ENCODE data around the gene DIS3L2. TPM values are rescaled to one million over a fixed set of nuclear protein-coding genes. Genes with fewer than 3 reads are reported as not detected.
A peak's percentile ranks its signal among the peaks of the same experiment; 100 is the strongest.

DIS3L2 gene
- total and polyA plus RNA-seq, 2 of the 8 experiments (the other 6 are each of a cell fraction or from before 2014, with no cell fraction given), result 11.5 to 21.6 TPM

- WGBS, 2 experiments (ENCODE audit: extremely low coverage in 1 of 2, insufficient coverage in 1 of 2, insufficient read length in 1 of 2, insufficient replicate concordance in 2 of 2, low coverage in 1 of 2, low lambda C conversion rate in 2 of 2, missing lambda C conversion rate in 1 of 2), result 79% methylated on average over 17 of the region's 24 CpGs; no CpG with 5 or more reads in 1 of the 2 experiments
- no peak overlapping the region for H2BK15ac ChIP-seq (ENCODE audit: low read length)
- H3K4ac ChIP-seq (replicated peaks; ENCODE audit: insufficient read length, low read depth, low read length), result no peak overlapping the region
- TF ChIP-seq RAD21 (IDR thresholded peaks at IDR 0.05 in 1 of 2, conservative IDR thresholded peaks at IDR 0.05 in 1 of 2; ENCODE audit: low read depth in 2 of 2, low read length in 2 of 2), result peak; percentile 43 to 51
- TF ChIP-seq CTCF (IDR thresholded peaks at IDR 0.05; ENCODE audit: control extremely low read depth in 1 of 3, insufficient read depth in 1 of 3, low read depth in 1 of 3, low read length in 3 of 3), result peak in 2 of 3 experiments; percentile 41 to 42; a peak in 3 of 4 replicates
- TF ChIP-seq FOSL1 (IDR thresholded peaks at IDR 0.05; ENCODE audit: insufficient read depth, low read depth, low read length), result no peak
- no peak for TF ChIP-seq POLR2A (IDR thresholded peaks at IDR 0.05; ENCODE audit: control extremely low read depth in 1 of 2, low read depth in 2 of 2, low read length in 2 of 2)
- H2BK5ac ChIP-seq (ENCODE audit: low read depth, low read length), result no peak overlapping the region
- H4K91ac ChIP-seq (replicated peaks; ENCODE audit: insufficient read length, low read length), result no peak overlapping the region
- H3K56ac ChIP-seq (replicated peaks; ENCODE audit: insufficient read length, low read depth, low read length), result no peak overlapping the region
- no peak overlapping the region for H3K27ac ChIP-seq (ENCODE audit: low read depth, low read length)
- H3K23me2 ChIP-seq (ENCODE audit: low read depth, low read length), result no peaks in the 10 kb centered on the region
- peaks cover 0 to 20% (median 10%) of the 10 kb centered on the region in 4 experiments; a peak in 6 of 7 replicates for H3K4me1 ChIP-seq (replicated peaks in 1 of 4; ENCODE audit: control insufficient read depth in 3 of 4, insufficient read depth in 4 of 4, low read length in 3 of 4)
- no peaks in the 10 kb centered on the region for H3K36me3 ChIP-seq (ENCODE audit: control insufficient read depth in 2 of 4, insufficient read depth in 4 of 4, low read length in 3 of 4)
- H4K20me1 ChIP-seq (replicated peaks in 1 of 2; ENCODE audit: control insufficient read depth in 1 of 2, insufficient read depth in 2 of 2, low read length in 2 of 2), result no peaks in the 10 kb centered on the region
- H2BK12ac ChIP-seq (ENCODE audit: low read depth, low read length), result no peak overlapping the region
- no peak overlapping the region for H3K9ac ChIP-seq (replicated peaks in 1 of 4; ENCODE audit: extremely low read depth in 1 of 4, low read depth in 3 of 4, low read length in 3 of 4)
- H3K9me3 ChIP-seq (ENCODE audit: insufficient read depth in 2 of 2, low read depth in 1 of 2, low read length in 1 of 2), result no peaks in the 10 kb centered on the region
- H3K4me3 ChIP-seq (ENCODE audit: extremely low read depth in 1 of 4, insufficient read depth in 2 of 4, low read depth in 3 of 4, low read length in 4 of 4), result no peak overlapping the region
- no peak overlapping the region for H3K14ac ChIP-seq (ENCODE audit: insufficient read length)
- H3K4me2 ChIP-seq (ENCODE audit: insufficient read depth in 1 of 2, low read depth in 2 of 2, low read length in 2 of 2), result no peak overlapping the region
- H2BK20ac ChIP-seq (ENCODE audit: low read length), result no peak overlapping the region
- H3K18ac ChIP-seq (ENCODE audit: extremely low read depth, low read length), result no peak overlapping the region
- peak; percentile 28 for FAIRE-seq
- H3K27me3 ChIP-seq (replicated peaks in 1 of 4; ENCODE audit: control insufficient read depth in 3 of 4, extremely low read depth in 1 of 4, insufficient read depth in 3 of 4, low read length in 3 of 4), result no peaks in the 10 kb centered on the region
- ChIA-PET POLR2A (ENCODE audit: partially characterized antibody) (interaction anchor here (0.6 kb wide), 1 partner anchor 364 kb away, joined by 3 read pairs; the partner anchor contains the start of gene DIS3L2), CTCF (ENCODE audit: partially characterized antibody) (interaction anchor here (0.6 to 10.9 kb wide), 52 partner anchors 9 to 525 kb away, joined by 3 to 124 read pairs (median 4); partner anchors contain the start of gene NPPC)
- H2AFZ ChIP-seq (ENCODE audit: low read length), result no peak overlapping the region
- H4K8ac ChIP-seq (ENCODE audit: extremely low read depth, insufficient read depth, low read length), result no peak overlapping the region
- H4K5ac ChIP-seq (ENCODE audit: insufficient read length, low read depth, low read length), result no peak overlapping the region
- peak in 1 of 2 experiments; percentile 95 for DNase-seq (ENCODE audit: low read depth in 1 of 2, low spot score in 2 of 2)
- no peaks in the 10 kb centered on the region for H3K79me1 ChIP-seq (ENCODE audit: low read depth, low read length)
- H3K23ac ChIP-seq (ENCODE audit: insufficient read length), result no peak overlapping the region
- H2BK120ac ChIP-seq (replicated peaks; ENCODE audit: low read depth, low read length), result no peak overlapping the region
- no peak overlapping the region for H2AK5ac ChIP-seq (ENCODE audit: low read depth, low read length)
- no peaks in the 10 kb centered on the region for H3K79me2 ChIP-seq (ENCODE audit: control insufficient read depth in 1 of 2, insufficient read depth in 2 of 2, low read length in 2 of 2)
Observed at GRCh38 chr2:232325324-232326273, 364.1 kb downstream of the DIS3L2 start.

Measured in H1 (cell line).